Upper lobe of left lung (tissue), 4 donors: ENCODE data around the gene SORCS1.

Source experiments
- CTCF ChIP-seq, 6 experiments: fragments of 450-650 bp in 4 of 6; fragments of 200-600 bp in 2 of 6; sonication (generic) in 2 of 6; IDR thresholded peaks; one replicate each; pipeline ENCODE4 v1.5.1; 2016 to 2019; ENCODE audit warnings: antibody characterized with exemption in 6 of 6
- POLR2A ChIP-seq, 4 donors: fragments of 450-650 bp; IDR thresholded peaks; one replicate each; pipeline ENCODE4 v1.5.1; 2016 to 2017; ENCODE audit warnings: antibody characterized with exemption in 4 of 4, mild to moderate bottlenecking in 2 of 4
- POLR2AphosphoS5 ChIP-seq, 2 donors: sonication (generic); formaldehyde crosslinking; IDR thresholded peaks; one replicate each; pipeline ENCODE4 v1.5.1; 2017; ENCODE audit warnings: antibody characterized with exemption in 2 of 2

DNA sequence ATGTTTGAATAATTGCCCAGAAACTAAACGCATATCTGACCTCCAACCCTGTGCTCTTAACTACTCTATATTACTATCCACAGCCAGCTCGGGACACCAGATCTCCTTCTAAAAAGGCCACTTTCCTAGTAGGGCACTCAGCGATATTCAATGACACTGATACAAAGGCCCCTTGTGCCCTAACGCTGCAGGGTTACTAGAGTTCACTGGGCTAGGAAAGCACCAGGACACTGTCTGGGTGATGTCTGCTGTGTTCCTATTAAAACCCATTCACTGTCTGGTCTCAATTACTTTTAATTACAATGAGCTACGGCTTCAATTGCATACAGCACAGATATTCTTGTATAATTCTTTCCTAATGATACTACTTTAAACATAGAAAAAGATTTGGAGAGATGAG is 91.7 kb downstream of the SORCS1 start:
- TF ChIP-seq CTCF (IDR thresholded peaks at IDR 0.05) (no peak), POLR2AphosphoS5 (IDR thresholded peaks at IDR 0.05) (no peak), POLR2A (IDR thresholded peaks at IDR 0.05) (no peak)
